Renal cortex interstitium (tissue), 11 donors: ENCODE measurements around the gene STK11. TPM values are rescaled to one million over a fixed set of nuclear protein-coding genes. Genes with fewer than 3 reads are reported as not detected.

Experiments
- DNase-seq, 11 donors: peaks; one replicate each; pipeline ENCODE4 v3.0.0-alpha.2; 2013; ENCODE audit warnings: low read depth in 9 of 11, low spot score in 4 of 11; ENCODE audit errors: extremely low read depth in 1 of 11
- polyA plus RNA-seq, 3 donors: library from polyadenylated mRNA; unstranded; fragments of 120-200 nt; gene quantifications; one replicate each; pipeline ENCODE4 v1.2.1, GENCODE V29; 2013; ENCODE audit not compliant: insufficient read length in 3 of 3

STK11 gene
- polyA plus RNA-seq, 3 donors, result 56.8 to 62.2 (median 59.0) TPM

DNA sequence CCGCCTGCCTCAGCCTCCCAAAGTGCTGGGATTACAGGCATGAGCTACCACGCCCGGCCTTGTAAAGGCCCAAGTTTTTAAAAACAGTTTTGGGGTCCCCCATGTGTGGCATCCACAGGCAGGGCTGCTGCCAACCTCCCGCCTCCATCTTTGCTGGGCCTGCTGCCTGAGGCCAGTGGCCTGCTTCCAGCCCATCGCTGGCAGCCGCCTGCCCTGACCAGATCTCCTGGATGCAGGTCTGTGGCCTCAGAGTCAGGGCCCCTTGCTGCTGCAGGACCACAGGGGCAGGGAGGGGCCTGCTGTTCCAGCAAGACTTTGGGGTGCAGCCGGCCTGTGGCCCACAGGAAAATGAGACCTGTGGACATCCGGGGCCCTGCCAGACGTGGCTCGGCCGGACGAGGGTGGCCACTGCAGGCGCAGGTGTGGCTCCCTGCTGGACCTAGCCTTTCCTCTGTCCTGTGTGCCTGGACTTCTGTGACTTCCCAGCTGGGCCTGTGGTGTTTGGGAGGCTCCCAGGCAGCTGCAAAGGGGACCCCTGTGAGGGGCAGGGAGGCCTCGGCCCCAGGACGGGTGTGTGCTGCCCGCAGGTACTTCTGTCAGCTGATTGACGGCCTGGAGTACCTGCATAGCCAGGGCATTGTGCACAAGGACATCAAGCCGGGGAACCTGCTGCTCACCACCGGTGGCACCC, 14.4 kb downstream of the STK11 start:
- DNase-seq, result no peak

DNA sequence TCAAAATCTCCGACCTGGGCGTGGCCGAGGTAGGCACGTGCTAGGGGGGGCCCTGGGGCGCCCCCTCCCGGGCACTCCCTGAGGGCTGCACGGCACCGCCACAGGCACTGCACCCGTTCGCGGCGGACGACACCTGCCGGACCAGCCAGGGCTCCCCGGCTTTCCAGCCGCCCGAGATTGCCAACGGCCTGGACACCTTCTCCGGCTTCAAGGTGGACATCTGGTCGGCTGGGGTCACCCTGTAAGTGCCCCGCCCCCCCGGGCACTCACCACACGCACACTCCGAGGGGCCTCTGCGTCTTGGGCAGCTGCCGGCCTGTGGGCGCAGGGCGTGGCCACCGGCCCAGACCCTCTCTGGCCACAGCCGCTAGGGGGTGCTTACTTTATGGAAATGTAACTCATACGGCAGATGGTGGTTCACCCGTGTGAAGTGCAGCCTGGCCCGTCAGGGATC, 14.9 kb downstream of the STK11 start:
- no peak for DNase-seq

DNA sequence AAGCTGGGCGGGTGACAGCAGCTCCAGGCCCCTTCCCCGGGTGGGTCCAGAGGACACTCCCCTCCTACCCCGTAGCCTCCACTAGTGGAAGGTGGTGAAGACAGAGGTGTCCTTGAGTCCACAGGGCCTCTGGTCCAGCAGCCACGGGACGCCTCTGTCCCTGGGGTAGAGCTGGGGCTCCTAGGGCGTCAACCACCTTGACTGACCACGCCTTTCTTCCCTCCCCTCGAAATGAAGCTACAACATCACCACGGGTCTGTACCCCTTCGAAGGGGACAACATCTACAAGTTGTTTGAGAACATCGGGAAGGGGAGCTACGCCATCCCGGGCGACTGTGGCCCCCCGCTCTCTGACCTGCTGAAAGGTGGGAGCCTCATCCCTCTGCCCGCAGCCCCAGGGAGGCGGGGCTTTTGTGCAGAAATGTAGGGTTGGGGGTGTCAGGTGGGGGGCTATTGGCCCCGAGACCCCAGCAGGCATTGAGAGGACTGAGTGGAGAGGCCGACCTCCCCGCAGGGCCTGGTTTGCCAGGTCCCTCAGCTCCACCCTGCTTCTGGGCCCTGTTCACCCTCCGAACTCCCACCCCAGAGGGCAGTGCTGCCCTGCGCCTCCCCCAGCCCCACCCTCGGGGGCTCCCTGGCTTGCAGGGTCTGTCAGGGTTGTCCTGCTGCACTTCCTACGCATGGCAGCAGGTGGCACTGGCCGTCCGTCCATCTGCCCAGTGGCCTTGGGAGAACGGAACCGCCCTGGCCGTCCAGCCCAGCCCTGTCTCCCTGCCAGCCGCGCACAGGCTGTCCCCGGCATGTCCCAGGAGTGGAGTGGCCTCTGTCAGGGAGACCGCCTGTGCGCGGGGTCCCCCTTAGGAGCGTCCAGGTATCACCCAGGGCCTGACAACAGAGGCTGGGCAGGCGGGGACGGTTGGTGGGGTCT, 15.7 kb downstream of the STK11 start:
- no peak for DNase-seq

DNA sequence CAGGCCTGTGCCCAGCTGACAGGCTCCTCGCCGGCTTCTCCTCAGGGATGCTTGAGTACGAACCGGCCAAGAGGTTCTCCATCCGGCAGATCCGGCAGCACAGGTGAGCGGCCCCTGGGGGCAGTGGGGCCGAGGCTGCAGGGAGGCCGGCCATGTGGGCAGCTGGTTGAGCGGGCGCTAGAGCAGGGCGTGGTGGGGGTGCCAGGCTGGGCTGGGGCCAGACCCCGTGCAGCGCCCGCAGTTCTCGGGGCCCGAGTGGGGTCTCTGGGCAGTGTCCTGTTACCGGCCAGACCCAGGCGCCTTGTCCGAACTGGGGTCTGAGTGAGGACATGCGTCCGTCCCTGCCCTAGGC, 16.3 kb downstream of the STK11 start:
- no peak for DNase-seq

DNA sequence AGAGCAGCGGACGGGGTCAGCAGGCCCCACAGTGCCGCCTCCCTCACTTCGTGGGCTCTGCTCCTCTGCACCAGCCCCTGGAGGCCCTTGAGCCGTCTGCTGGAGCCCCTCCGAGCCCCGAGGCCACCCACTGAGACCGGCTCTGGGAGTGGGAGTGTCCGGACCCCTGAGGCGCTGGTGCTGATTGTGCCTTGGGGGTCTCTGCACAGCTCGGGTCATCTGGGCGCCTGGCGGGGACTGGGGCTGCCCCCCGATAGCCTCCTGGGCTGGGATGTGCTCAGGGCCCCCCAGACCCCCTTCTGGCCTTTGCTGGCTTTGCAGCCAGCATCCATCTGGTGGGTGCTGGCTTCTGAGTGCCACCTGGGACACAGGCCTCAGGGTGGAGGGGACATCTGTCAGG, 16.8 kb downstream of the STK11 start:
- DNase-seq, result no peak

DNA sequence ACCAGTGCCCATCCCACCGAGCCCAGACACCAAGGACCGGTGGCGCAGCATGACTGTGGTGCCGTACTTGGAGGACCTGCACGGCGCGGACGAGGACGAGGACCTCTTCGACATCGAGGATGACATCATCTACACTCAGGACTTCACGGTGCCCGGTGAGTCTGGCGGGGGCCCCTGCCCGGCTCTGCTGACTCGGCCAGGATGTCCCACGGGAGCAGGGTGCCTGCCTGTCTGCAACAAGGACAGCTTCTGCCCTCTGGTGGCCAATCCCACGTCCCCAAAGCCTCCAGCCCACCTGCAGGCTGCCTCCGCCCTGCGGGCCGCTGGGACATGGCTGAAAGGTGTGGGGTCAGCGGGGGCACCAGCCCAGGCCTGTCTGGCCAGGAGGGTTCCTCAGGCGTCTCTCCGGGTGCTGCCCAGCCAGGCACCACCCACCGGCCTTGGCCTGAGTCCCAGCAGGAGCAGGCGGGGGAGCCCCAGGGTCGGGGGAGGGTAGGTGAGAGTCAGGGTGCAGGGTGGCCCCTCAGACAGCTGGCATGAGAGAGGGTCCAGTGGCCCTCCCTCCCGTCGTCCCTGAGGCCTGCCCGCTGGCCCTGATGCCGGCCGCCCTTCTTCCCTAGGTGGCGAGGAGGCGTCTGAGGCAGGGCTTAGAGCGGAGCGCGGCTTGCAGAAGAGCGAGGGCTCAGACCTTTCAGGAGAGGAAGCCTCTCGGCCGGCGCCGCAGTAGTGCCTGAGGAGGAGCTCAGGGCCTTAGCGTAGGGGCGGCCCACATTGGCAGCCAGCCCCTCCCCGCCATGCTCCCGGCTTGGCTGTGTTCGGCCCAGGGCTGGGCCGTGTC, 17.7 kb downstream of the STK11 start:
- DNase-seq, result no peak

DNA sequence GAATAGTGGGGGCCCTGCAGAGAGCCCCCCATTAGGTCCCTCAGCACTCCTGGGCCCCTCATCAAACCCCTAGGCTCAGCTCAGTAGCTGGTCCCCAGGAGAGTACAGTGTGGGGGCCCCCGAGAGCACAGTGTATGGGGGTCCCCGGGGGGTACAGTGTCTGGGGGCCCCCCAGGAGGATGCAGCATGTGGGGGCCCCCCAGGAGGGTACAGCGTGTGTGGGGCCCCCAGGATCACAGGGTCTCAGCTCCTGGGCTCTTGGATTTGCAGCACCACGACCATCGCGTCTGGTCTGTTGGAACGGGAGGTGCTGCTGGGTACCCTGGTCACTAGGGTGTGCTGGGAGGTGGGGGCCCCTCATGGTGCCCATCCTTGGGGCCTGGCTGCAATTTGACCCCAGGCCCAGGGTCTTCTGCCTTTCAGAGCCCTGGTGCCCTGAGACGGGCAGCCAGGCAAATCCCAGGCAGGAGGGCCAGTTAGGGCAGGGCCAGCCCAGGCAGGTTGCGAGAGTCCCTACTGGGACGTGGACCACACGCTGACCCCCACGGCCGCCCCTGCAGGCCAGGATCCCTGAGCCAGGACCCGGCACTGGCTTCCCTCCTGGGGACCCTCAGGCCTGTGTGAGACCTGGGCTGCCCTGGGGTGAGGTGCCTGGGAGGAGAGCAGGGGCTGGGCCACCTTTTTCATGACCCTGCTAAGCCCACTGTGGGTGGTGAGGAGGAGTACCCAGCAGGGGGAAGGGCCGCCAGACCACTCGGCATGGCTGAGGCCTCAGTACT, 18.7 kb downstream of the STK11 start:
- no peak for DNase-seq

DNA sequence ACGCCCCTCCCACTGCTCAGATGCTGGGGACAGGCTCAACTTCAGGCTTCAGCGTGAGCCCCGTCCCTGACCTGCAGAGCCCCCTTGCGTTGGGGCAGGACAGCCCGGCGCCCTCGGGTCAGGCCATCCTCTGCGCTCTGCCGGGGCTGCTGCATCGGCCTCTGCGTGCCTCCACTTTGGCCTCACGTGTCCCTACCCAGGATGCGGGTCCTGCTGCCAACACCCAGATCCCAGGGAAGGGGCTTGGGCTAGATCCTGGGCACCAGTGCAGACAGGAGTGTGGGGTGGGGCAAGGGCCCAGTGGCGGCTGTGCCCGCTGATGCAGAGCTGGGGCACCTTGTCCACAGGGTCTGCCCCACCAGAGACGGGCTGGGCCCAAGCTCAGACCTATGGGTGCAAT, 19.3 kb downstream of the STK11 start:
- no peak for DNase-seq

DNA sequence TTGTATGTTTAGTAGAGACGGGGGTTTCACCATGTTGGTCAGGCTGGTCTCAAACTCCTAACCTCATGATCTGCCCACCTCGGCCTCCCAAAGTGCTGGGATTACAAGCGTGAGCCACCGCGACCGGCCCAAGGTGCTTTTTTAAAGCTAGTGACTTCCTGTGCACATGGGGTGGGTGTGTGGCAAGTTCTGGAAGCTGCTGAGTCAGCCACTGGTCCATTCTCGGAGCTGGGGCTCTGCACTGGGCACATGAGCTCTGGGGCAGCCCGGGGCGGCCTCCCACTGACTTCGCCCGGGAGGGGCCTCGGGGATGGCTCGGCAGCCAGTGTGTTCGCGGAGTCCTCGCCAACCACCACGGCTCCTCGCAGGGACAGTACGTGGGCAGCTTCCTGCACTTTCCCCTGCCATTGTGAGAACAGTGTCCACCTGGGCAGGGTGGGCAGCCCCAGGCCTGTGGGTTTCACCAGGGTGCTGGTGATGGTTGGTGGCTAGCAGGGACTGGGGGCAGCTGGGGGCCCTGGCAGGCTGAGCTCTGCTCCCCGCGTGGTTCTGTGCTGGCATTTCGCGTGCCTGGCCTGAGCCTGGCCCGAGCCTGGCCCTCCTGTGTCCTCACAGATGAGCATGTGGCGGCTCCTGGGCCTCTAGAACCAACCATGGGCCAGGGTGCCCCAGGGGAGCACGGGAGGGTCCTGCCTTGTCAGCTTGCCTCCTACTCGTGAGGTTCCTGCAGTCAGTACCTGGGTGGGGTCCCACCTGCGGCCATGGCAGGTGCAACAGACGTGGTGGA, 20.1 kb downstream of the STK11 start:
- DNase-seq, result no peak

DNA sequence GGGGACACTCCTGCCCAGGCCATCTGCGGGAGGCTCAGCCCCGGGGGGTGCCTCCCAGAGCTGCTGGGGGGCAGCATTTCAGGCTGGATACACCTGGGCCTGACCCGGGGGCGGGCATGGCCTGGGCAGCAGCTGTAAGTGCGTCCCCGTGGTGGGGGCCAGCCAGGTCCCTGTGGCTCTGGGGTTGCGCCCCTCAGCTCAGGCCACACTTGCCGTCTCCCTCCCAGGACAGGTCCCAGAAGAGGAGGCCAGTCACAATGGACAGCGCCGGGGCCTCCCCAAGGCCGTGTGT, 20.6 kb downstream of the STK11 start:
- DNase-seq, result no peak

DNA sequence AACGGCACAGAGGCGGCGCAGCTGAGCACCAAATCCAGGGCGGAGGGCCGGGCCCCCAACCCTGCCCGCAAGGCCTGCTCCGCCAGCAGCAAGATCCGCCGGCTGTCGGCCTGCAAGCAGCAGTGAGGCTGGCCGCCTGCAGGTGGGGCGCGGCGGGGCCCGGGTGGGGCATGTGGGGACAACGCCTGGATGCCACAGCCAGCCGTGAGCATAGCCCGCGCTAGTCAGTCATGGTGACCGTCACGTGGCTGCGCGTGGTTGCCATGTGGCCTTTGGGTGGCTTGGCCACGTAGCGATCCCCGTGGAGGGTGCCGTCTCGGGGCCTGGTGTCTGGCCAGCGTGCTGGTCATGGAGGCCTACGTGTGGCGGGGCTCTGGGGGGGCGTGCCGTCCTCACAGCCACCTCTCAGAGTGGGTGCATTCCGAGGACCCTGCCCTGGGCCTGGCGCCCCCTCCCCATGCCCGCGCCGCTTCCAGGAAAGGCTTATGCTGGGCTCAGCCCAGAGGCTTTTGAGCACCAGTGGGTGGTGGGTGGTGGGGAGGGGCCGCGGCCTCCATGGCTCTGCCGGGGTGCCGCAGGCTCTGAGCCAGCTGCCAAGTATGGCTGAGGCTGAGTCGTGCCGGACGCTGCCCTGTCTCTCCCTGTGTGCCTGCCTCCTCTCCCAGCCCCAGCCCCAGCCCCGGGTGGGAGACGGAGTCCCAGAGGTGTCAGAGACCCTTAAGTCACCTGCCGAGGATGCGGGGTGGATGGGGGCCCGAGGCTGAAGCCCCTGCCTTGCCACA, 21.1 kb downstream of the STK11 start:
- no peak for DNase-seq

DNA sequence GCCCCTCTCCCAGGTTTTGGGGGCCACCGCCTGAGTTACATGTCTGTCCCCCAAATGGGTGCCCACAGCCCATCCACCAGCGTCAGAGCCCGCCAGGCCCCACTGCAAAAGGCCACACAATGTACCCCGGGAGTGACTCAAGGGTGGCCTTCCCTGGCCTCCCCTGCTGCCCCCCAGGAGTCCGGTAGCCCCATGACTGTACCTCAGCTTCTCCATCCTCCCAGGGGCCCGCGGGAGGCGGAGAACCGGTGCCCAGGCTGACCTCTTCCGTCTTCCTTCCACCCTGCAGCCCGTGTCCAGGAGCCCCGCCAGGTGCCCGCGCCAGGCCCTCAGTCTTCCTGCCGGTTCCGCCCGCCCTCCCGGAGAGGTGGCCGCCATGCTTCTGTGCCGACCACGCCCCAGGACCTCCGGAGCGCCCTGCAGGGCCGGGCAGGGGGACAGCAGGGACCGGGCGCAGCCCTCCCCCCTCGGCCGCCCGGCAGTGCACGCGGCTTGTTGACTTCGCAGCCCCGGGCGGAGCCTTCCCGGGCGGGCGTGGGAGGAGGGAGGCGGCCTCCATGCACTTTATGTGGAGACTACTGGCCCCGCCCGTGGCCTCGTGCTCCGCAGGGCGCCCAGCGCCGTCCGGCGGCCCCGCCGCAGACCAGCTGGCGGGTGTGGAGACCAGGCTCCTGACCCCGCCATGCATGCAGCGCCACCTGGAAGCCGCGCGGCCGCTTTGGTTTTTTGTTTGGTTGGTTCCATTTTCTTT, 21.9 kb downstream of the STK11 start:
- DNase-seq, result no peak

DNA sequence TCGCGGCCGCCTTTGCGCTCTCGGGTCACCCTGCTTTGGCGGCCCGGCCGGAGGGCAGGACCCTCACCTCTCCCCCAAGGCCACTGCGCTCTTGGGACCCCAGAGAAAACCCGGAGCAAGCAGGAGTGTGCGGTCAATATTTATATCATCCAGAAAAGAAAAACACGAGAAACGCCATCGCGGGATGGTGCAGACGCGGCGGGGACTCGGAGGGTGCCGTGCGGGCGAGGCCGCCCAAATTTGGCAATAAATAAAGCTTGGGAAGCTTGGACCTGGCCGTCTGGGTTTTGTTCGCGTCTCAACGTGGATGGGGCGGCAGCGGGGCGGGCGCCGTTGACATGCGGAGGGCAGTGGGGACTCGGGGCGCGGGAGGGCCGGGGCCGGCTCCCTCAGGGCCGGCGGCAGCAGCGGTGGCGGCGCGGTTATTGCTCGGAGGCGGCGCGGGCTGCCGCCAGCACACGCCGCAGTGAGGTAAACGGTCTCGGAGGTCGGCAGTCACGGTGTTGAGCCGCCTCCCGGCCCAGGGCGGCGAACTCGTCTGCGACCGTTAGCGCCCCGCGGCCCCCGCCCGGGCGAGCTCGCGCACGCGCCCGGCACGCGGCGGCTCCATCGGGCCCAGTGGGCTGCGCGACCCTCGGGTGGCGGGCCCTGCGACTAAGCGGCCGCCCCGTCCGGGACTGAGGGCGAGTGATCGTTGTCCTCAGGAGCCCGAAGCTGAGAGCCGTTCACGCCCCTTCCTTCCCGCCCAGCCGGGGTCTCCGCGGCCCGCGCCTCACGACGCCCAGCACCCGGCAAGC, 22.8 kb downstream of the STK11 start:
- DNase-seq, result no peak

DNA sequence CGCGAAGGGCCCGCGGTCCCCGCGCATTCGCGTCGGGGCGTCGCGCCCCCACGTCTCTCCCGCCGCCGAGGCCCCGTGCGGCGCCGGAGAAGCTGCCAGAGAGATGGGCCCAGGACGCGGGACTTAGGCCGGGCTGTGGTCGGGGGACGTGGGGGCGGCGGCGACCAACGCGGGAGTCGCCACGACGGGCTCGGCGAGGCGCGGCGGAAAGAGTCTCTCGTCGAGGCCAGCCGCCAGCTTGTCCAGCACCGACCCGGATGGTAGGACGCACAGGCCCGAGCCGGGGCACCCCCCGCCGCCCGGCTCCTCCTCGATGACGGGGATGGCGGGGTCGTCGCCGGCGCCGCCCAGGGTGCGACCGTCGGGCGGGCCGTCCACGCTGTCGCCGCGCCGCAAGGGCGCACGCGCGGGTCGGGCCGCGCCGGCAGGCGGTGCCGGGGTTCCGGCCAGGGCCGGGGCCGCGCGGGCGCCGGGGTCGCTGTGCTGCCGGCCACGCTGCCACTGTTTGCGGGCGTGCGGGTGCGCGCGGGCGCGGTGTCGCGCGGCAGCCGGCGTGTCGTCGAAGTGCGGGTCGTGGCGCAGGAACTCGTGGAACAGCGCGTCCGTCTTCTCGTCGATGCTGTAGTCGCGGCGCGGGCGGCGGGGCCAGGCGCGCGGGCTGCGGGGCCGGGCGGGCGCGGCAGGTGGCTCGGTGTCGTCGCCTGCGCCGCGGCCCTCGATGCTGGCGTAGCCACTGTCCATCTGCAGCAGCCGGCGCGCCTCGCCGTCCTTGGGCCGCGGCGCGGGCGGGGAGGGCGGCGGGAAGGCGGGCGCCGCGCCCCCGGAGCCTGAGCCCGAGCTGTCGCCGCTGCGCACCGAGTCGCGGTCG, 23.7 kb downstream of the STK11 start:
- DNase-seq, result no peak
